Naive B cell (primary cell): ENCODE measurements around the gene MYPOP. TPM values are rescaled to one million over a fixed set of nuclear protein-coding genes. Genes with fewer than 3 reads are reported as not detected.

Source experiments
- ATAC-seq, 2 donors: fragments of 150-1000 bp; cut with Tn5 transposase; 2 replicates each; pipeline ENCODE4 v1.10.0; 2021; ENCODE audit warnings: low read depth in 2 of 2, mild to moderate bottlenecking in 2 of 2, moderate library complexity in 2 of 2
- DNase-seq: peaks from one replicate; pipeline ENCODE4 v3.0.0; 2022
- H3K27ac Mint-ChIP-seq, 6 donors: one replicate each; pipeline ENCODE4 v1.8.0; 2020 to 2022; ENCODE audit warnings: mild to moderate bottlenecking in 6 of 6, mixed read lengths in 6 of 6, moderate library complexity in 5 of 6, inconsistent platforms in 2 of 6
- H3K27me3 Mint-ChIP-seq, 3 donors: one replicate each; pipeline ENCODE4 v1.8.0; 2021 to 2022; ENCODE audit warnings: mixed read lengths in 3 of 3, mild to moderate bottlenecking in 1 of 3
- H3K36me3 Mint-ChIP-seq, 2 donors: one replicate each; pipeline ENCODE4 v1.8.0; 2020 to 2022; ENCODE audit warnings: mixed read lengths in 2 of 2, inconsistent platforms in 1 of 2, mild to moderate bottlenecking in 1 of 2
- H3K4me1 Mint-ChIP-seq, 3 donors: one replicate each; pipeline ENCODE4 v1.8.0; 2020 to 2022; ENCODE audit warnings: mixed read lengths in 3 of 3, inconsistent platforms in 1 of 3, mild to moderate bottlenecking in 1 of 3, moderate library complexity in 1 of 3
- H3K4me3 Mint-ChIP-seq, 8 donors: one replicate each; pipeline ENCODE4 v1.8.0; 2020 to 2022; ENCODE audit warnings: mild to moderate bottlenecking in 8 of 8, mixed read lengths in 8 of 8, moderate library complexity in 8 of 8, inconsistent platforms in 2 of 8
- H3K9me3 Mint-ChIP-seq, 7 donors: one replicate each; pipeline ENCODE4 v1.8.0; 2020 to 2022; ENCODE audit warnings: mixed read lengths in 7 of 7, mild to moderate bottlenecking in 5 of 7, inconsistent platforms in 2 of 7, moderate library complexity in 1 of 7
- polyA plus RNA-seq, 6 donors: library from polyadenylated mRNA; unstranded; fragments of 300-500 nt; fragmentation: Illumina TruSeq; gene quantifications; one replicate each; pipeline ENCODE4 v1.2.3, GENCODE V29; 2021; ENCODE audit warnings: low read depth in 6 of 6

Gene MYPOP
- polyA plus RNA-seq, 6 donors from 2014 or later: 0.15 to 0.30 (median 0.28) TPM; not detected in 2

DNA sequence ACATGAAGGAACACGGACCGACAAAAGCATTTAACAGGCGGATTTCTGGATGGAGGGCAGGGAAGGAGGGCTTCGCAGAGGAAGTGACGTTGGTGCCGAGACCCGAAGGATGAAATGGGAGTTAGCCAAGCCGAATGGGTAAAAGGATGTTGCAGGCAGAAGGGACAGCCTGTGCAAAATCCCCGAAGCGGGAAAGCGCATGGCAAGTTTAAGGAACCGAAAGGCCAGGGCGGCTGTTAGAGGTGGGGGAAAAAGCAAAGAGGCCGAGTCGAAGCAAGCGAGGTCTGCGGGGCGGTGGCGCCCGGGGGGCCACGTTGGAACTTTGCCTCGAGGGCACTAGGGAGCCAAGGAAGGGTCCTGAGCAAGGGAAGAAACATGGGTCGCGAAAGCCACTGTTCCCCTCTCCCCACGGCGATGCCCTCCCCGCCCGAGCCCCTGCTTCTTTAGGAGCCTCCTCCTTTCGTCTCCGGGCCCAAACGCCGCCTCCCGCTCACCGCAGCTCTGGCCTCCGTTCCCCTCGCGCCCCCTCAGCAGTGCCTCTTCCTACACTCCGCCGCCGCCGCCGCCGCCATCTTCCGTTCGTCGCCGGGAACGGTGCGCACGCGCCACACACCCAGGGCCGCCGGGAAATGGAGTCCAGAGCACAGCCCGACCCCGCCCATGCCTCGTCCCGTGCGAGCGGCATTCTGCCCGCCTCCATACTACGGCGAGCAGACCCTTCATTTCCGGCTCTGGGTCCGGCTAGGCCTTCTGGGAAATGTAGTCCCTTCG, 39.7 kb downstream of the MYPOP start, which contains the start of gene SYMPK:
TSS of gene SYMPK (minus strand) at position 584 of the 771 bp plus-strand sequence. CDS start 8,652 bp downstream, outside the sequence.
- ATAC-seq: peak; percentile 92 to 94
- H3K27me3 Mint-ChIP-seq: peaks cover 3 to 27% (median 24%) of the 10 kb centered on the region in 3 donors
- peak; percentile 99 for DNase-seq
- H3K36me3 Mint-ChIP-seq: peaks cover 0 to 8% of the 10 kb centered on the region in 2 donors
- no peaks in the 10 kb centered on the region for H3K9me3 Mint-ChIP-seq
- peak within 1 kb of the TSS; percentile 92 to 99 (median 97) for H3K27ac Mint-ChIP-seq
- H3K4me3 Mint-ChIP-seq: peak within 1 kb of the TSS; percentile 86 to 99 (median 92)
- peaks cover 40 to 45% (median 45%) of the 10 kb centered on the region in 3 donors for H3K4me1 Mint-ChIP-seq

- no peaks in the 10 kb centered on the region for H3K9me3 Mint-ChIP-seq
- H3K4me3 Mint-ChIP-seq: peak overlapping the region; percentile 86 to 99 (median 92)
- DNase-seq: no peak
- H3K27me3 Mint-ChIP-seq: peaks cover 3 to 27% (median 24%) of the 10 kb centered on the region in 3 donors
- H3K36me3 Mint-ChIP-seq: peaks cover 0 to 8% of the 10 kb centered on the region in 2 donors
- ATAC-seq: no peak
- H3K4me1 Mint-ChIP-seq: peaks cover 40 to 45% (median 45%) of the 10 kb centered on the region in 3 donors
- peak overlapping the region; percentile 92 to 99 (median 97) for H3K27ac Mint-ChIP-seq
Observed at GRCh38 chr19:45862271-45862563, 40.2 kb downstream of the MYPOP start.

DNA sequence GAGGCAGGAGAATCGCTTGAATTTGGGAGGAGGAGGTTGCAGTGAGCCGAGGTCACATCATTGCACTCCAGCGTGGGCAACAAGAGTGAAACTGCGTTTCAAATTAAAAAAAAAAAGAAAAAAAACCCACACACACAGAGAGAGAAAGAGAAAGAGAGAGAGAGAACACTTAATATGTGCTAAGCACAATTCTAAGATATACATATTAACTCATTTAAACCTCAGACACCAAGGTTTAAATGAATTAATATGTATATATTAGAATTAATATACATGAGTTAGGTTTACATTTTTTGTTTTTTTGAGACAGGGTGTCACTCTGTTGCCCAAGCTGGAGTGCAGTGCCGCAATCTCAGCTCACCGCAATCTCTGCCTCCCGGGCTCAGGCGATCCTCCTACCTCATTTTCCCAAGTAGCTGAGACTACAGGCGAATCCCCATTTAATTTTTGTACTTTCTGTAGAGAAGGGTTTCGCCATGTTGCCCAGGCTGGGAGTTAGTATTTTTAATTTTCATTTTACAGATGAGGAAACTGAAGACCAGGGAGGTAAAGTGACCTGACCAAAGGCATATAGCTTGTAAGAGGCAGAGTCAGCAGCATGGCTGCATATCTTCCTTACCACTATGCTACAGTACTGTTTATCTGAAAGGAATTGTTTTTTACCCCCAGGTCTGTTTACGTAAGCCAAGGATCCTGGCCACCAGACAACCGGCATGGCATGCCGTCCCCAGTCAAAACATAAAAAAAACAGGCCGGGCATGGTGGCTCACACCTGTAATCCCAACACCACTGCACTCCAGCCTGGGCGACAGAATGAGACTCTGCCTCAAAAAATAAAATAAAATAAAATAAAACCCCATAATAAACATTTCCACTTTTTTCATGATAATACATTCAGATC, 41.8 kb downstream of the MYPOP start:
- Mint-ChIP-seq H3K4me3 (peak overlapping the region; percentile 75 to 96 (median 90)), H3K4me1 (peaks cover 40 to 45% (median 45%) of the 10 kb centered on the region in 3 donors), H3K27me3 (peaks cover 3 to 25% (median 20%) of the 10 kb centered on the region in 3 donors), H3K36me3 (peaks cover 0 to 8% of the 10 kb centered on the region in 2 donors), H3K27ac (peak overlapping the region; percentile 8 to 92 (median 79)), H3K9me3 (no peaks in the 10 kb centered on the region)
- no peak for ATAC-seq
- DNase-seq: no peak

DNA sequence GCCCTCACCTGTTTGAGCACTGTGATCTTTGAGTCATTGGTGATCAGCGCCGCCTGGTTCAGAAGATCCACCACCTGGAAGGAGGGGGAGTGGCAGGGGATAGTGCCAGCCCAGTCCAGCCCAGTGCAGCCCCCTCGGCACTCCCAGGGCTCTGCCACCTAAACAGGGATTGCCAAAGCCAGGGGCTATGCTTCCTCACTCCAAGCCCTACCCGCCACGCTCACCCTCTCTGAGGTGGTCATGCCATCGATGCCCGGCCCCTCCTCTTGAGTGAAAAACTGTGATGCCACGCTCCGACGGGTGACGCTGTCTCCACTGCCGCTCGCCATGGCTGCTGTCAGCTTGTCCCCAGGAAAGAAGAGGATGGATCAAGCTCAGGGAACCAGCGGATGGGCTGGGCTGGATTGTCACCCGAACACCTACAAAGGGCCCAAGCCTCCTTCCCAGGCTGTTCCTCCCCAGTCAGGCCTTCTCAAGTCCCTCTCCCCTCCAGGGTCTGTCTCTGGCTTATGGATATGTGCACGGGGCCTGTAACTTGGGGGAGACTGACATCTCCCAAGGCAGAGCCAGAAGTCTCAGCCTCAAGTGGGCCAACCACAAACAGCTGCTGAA, 48.1 kb downstream of the MYPOP start:
- peaks cover 8 to 26% of the 10 kb centered on the region in 2 donors for H3K36me3 Mint-ChIP-seq
- H3K27me3 Mint-ChIP-seq: no peaks in the 10 kb centered on the region
- ATAC-seq: no peak
- peaks cover 9 to 28% (median 16%) of the 10 kb centered on the region in 3 donors for H3K4me1 Mint-ChIP-seq
- no peak overlapping the region for H3K27ac Mint-ChIP-seq
- H3K9me3 Mint-ChIP-seq: no peaks in the 10 kb centered on the region
- no peak for DNase-seq
- peak overlapping the region in 3 of 8 donors; percentile 29 to 65 (median 37) for H3K4me3 Mint-ChIP-seq

GRCh38 chr19:45852983-45853382, 49.4 kb downstream of the MYPOP start:
- no peaks in the 10 kb centered on the region for H3K27me3 Mint-ChIP-seq
- peaks cover 8 to 19% of the 10 kb centered on the region in 2 donors for H3K36me3 Mint-ChIP-seq

DNA sequence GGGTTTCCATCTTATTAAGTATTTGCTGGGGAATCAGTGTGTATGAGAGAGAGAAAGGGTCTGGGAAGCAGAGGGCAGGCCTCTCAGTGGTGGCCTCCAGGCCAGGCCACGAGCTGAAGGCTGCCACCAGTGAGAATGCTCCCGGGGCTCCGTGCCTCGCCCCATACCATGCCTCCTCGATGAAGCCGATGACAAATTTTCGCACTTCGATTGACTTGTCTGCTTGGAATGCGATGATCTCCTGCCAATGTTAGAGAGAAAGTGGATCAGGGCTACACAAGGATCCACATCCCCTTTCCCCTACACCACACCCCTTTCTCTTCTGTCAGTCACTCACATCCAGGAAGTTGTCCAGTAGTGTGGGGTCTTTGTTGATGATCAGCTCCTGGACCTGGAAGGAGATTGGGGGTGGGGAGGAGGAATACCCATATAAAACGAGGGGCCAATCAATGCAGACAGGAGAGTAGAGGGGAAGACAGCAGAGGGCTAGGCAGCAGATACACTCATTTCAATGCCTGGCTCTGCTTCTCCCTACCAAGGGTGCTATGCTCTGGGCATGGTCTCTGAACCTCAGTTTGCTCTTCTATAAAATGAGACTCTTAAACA, 50.2 kb downstream of the MYPOP start:
- ATAC-seq: no peak
- H3K27me3 Mint-ChIP-seq: no peaks in the 10 kb centered on the region
- H3K27ac Mint-ChIP-seq: peak overlapping the region in 2 of 6 donors; percentile 36 to 53
- no peak for DNase-seq
- no peak overlapping the region for H3K4me3 Mint-ChIP-seq
- H3K4me1 Mint-ChIP-seq: peaks cover 2 to 21% (median 9%) of the 10 kb centered on the region in 3 donors
- peaks cover 8 to 24% of the 10 kb centered on the region in 2 donors for H3K36me3 Mint-ChIP-seq
- H3K9me3 Mint-ChIP-seq: no peaks in the 10 kb centered on the region

More at GRCh38 chr19:45852983-45853382, 49.4 kb downstream of the MYPOP start:
- H3K9me3 Mint-ChIP-seq: no peaks in the 10 kb centered on the region
- H3K4me1 Mint-ChIP-seq: peaks cover 5 to 23% (median 10%) of the 10 kb centered on the region in 3 donors
- no peak for ATAC-seq
- H3K4me3 Mint-ChIP-seq: no peak overlapping the region
- no peak for DNase-seq
- H3K27ac Mint-ChIP-seq: no peak overlapping the region

- H3K27me3 Mint-ChIP-seq: no peaks in the 10 kb centered on the region
- H3K9me3 Mint-ChIP-seq: no peaks in the 10 kb centered on the region
- H3K27ac Mint-ChIP-seq: no peak overlapping the region
- ATAC-seq (no peak), DNase-seq (no peak)
- H3K4me3 Mint-ChIP-seq: no peak overlapping the region
- H3K4me1 Mint-ChIP-seq: peaks cover 4 to 16% (median 9%) of the 10 kb centered on the region in 3 donors
- peaks cover 20 to 34% of the 10 kb centered on the region in 2 donors for H3K36me3 Mint-ChIP-seq
Observed at GRCh38 chr19:45848922-45849321, 53.5 kb downstream of the MYPOP start.

- no peaks in the 10 kb centered on the region for H3K27me3 Mint-ChIP-seq
- no peak overlapping the region for H3K4me3 Mint-ChIP-seq
- DNase-seq: no peak
- no peaks in the 10 kb centered on the region for H3K9me3 Mint-ChIP-seq
- peaks cover 4 to 9% (median 5%) of the 10 kb centered on the region in 3 donors for H3K4me1 Mint-ChIP-seq
- H3K27ac Mint-ChIP-seq: peak overlapping the region in 1 of 6 donors; percentile 50
- ATAC-seq: no peak
- peaks cover 25 to 26% of the 10 kb centered on the region in 2 donors for H3K36me3 Mint-ChIP-seq
Observed at GRCh38 chr19:45847663-45848062, 54.8 kb downstream of the MYPOP start.

DNA sequence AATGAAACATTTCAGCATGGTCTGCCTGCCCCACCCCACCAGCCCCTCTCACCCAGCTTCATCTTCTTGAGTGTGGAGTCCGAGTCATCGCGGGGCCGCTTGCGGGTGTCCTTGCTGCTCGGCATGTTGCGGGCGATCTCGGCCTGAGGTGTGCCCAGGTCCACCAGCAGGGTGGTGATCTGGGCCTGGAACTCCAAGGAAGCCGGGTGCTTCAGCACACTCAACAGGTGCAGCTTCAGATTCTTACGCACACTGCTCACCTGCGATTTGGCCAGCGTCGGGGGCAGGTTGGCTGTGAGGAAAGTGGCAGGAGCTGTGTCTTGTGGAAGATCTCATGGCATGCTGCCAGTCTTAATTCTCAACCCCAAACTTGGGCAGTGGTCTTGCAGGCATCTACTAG, 60.2 kb downstream of the MYPOP start:
- no peaks in the 10 kb centered on the region for H3K27me3 Mint-ChIP-seq
- no peak for DNase-seq
- H3K36me3 Mint-ChIP-seq: peaks cover 25 to 28% of the 10 kb centered on the region in 2 donors
- peaks cover 0 to 2% (median 0%) of the 10 kb centered on the region in 3 donors for H3K4me1 Mint-ChIP-seq
- H3K27ac Mint-ChIP-seq: no peak overlapping the region
- no peak overlapping the region for H3K4me3 Mint-ChIP-seq
- H3K9me3 Mint-ChIP-seq: no peaks in the 10 kb centered on the region
- no peak for ATAC-seq

Other genes starting within 250 kb of the MYPOP start
- not detected for gene GIPR, start 234.4 kb downstream of the MYPOP start, polyA plus RNA-seq
- 1,000 to 10,000 TPM in 2 of 6 donors, 100 to 1,000 TPM in 4; 808 to 1,139 (median 906) TPM for gene SNRPD2, start 210.7 kb downstream of the MYPOP start, polyA plus RNA-seq
- gene QPCTL, start 209.9 kb downstream of the MYPOP start, polyA plus RNA-seq: 1 to 10 TPM in 5 of 6 donors, under 1 TPM in 1; 0.70 to 6.8 (median 1.7) TPM
- 10 to 100 TPM in 5 of 6 donors, 1 to 10 TPM in 1; 9.4 to 23.0 (median 13.9) TPM for gene FBXO46, start 171.7 kb downstream of the MYPOP start, polyA plus RNA-seq
- not detected for gene MEIOSIN, start 169.2 kb downstream of the MYPOP start, polyA plus RNA-seq
- under 1 TPM in 1 of 6 donors, not detected in 5; 0.18 TPM for gene SIX5, start 133.4 kb downstream of the MYPOP start, polyA plus RNA-seq
- 1 to 10 TPM in 3 of 6 donors, under 1 TPM in 2, not detected in 1; 0.31 to 2.7 (median 1.1) TPM for gene DMPK, start 120.1 kb downstream of the MYPOP start, polyA plus RNA-seq
- 10 to 100 TPM; 13.4 to 28.1 (median 22.1) TPM for gene DMWD, start 109.8 kb downstream of the MYPOP start, polyA plus RNA-seq
- not detected for gene RSPH6A, start 87.3 kb downstream of the MYPOP start, polyA plus RNA-seq
- 10 to 100 TPM in 2 of 6 donors, 1 to 10 TPM in 4; 6.3 to 24.3 (median 9.0) TPM for gene SYMPK, start 39.5 kb downstream of the MYPOP start, polyA plus RNA-seq
- gene FOXA3, start 38.3 kb downstream of the MYPOP start, polyA plus RNA-seq: not detected
- 10 to 100 TPM in 1 of 6 donors, 1 to 10 TPM in 5; 3.1 to 10.1 (median 5.9) TPM for gene IRF2BP1, start 16.5 kb downstream of the MYPOP start, polyA plus RNA-seq
- not detected for gene NANOS2, start 12.2 kb upstream of the MYPOP start, polyA plus RNA-seq
- gene NOVA2, start 71.3 kb upstream of the MYPOP start, polyA plus RNA-seq: not detected
- gene CCDC61, start 92.9 kb upstream of the MYPOP start, polyA plus RNA-seq: 10 to 100 TPM in 1 of 6 donors, 1 to 10 TPM in 5; 4.9 to 11.9 (median 7.7) TPM
- gene PGLYRP1, start 120.4 kb upstream of the MYPOP start, polyA plus RNA-seq: 1 to 10 TPM in 1 of 6 donors, not detected in 5; 1.6 TPM
- not detected for gene IGFL4, start 138.4 kb upstream of the MYPOP start, polyA plus RNA-seq
- not detected for gene IGFL3, start 222.1 kb upstream of the MYPOP start, polyA plus RNA-seq
- not detected for gene IGFL2, start 245.6 kb upstream of the MYPOP start, polyA plus RNA-seq